ENCODE data around the gene STMN3.
"Not testable (repeated sequence)": the region's sequence is repeated elsewhere in the genome, so short reads cannot be mapped to it uniquely, and the experiment has no call there.

The STMN3 gene

GRCh38 chr20:63601679-63602078, 51.5 kb downstream of the STMN3 start:
- not testable (repeated sequence) for DNase-seq

- no peak for DNase-seq
Measured at GRCh38 chr20:63599396-63600050, 53.7 kb downstream of the STMN3 start.

GRCh38 chr20:63598479-63599395, 54.5 kb downstream of the STMN3 start:
- DNase-seq, result no peak

- DNase-seq, result no peak
Measured at GRCh38 chr20:63597651-63598478, 55.4 kb downstream of the STMN3 start.

- no peak for DNase-seq
Measured at GRCh38 chr20:63596423-63596822, 56.8 kb downstream of the STMN3 start.

GRCh38 chr20:63595416-63596127, 57.7 kb downstream of the STMN3 start:
- DNase-seq, result no peak

GRCh38 chr20:63594043-63594561, 59.1 kb downstream of the STMN3 start:
- no peak for DNase-seq

- DNase-seq, result no peak
Measured at GRCh38 chr20:63592661-63593060, 60.6 kb downstream of the STMN3 start.

- DNase-seq, result no peak
Measured at GRCh38 chr20:63591786-63592355, 61.4 kb downstream of the STMN3 start.

GRCh38 chr20:63591147-63591533, 62.1 kb downstream of the STMN3 start:
- no peak for DNase-seq

GRCh38 chr20:63590218-63591146, 62.7 kb downstream of the STMN3 start:
- DNase-seq, result no peak

Data from NCI-H524 treated with DMSO at 0.1 percent for 48 hours (cell line).